LNCAP (cell line): Measurements from ENCODE around the gene CPB2.

Experiments used
- TF ChIP-seq, protein P1 (sequence below): fragments of 450-650 bp; IDR thresholded peaks from 2 replicates; pipeline ENCODE4 v1.5.1; 2017; ENCODE audit warnings: mild to moderate bottlenecking

Gene CPB2

DNA sequence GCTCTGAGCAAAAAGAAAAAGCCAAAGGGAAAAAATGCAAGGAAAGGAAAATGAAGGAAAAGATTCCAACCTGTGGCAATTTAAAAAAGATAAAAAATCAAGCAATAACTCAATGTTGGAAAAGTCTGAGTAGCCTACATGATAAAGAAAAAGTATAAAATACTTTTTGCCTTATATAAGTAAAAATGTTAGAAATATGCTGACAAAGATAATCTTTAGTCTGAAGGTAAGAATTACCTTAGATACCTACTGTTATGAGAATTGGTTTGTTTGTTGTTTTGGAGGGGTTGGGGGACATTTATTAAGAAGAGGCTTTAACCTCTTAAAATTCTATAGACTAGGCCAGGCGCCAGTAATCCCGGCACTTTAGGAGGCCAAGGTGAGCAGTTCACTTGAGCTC, 29.7 kb upstream of the CPB2 start:
- TF ChIP-seq, protein P1, sequence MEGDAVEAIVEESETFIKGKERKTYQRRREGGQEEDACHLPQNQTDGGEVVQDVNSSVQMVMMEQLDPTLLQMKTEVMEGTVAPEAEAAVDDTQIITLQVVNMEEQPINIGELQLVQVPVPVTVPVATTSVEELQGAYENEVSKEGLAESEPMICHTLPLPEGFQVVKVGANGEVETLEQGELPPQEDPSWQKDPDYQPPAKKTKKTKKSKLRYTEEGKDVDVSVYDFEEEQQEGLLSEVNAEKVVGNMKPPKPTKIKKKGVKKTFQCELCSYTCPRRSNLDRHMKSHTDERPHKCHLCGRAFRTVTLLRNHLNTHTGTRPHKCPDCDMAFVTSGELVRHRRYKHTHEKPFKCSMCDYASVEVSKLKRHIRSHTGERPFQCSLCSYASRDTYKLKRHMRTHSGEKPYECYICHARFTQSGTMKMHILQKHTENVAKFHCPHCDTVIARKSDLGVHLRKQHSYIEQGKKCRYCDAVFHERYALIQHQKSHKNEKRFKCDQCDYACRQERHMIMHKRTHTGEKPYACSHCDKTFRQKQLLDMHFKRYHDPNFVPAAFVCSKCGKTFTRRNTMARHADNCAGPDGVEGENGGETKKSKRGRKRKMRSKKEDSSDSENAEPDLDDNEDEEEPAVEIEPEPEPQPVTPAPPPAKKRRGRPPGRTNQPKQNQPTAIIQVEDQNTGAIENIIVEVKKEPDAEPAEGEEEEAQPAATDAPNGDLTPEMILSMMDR, result no peak

GRCh38 chr13:46132109-46132508, 27.3 kb upstream of the CPB2 start:
- TF ChIP-seq, protein P1, result no peak

DNA sequence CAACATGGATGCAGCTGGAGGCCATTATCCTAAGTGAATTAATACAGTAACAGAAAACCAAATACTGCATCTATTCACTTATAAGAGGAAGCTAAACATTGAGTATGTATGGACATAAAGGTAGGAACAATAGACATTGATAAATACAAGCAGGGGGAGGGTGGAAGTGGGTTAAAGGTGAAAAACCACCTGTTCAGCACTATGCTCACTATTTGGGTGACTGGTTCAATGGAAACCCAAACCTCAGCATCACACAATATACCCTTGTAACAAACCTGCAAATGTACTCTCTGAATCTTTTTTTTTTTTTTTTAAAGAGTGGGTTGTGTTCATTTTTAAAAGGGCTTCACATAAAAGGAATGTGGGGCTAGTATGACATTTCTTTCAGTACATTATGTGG, 26.9 kb upstream of the CPB2 start:
- TF ChIP-seq, protein P1, result no peak

DNA sequence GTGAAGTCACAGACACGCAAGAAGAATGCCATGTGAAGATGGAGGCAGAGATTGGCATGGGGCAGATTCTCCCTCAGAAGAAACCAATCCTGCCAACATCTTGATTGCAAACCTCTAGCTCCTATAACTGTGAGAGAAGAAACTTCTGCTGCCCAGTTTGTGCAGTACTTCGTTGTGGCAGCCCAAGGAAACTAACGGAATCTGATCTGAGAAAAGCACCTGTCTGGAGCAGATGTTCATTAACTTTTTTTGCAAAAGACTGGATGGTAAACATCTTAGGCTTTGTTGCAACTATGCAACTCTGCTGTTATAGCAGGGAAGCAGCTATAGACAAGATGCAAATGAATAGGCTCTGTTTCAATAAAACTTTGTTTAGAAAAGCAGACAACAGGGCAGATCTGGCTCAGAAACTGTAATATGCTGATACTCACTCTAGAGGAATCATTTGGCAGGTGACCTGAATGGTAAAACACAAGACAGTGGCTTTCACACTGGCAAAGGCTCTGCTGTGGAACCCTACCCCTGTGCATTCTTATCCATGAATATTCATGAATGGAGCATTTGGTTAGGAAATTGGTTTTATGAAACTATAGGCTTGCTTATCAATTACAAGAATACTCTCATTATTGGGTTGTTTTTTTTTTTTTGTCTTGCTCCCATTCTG, 25.3 kb upstream of the CPB2 start:
- TF ChIP-seq, protein P1, result no peak

DNA sequence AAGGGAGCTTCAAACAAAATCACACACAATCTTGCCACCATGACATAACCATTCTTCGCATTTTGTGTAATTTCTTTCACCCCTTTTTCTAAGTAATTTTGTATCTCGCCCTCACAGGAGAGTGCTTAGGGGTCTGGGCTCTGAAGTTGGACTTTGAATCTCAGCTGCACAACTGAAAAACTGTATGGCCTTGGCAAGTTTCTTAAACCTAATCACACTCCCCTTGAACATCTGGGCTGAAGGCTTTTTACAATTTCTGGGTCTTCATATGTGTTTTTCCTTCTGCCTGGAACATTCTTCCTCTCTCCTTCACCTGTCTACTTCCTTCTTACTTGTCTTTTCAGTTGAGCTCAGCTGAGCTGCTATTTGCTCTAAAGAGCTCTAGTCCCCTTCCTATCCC, 24.3 kb upstream of the CPB2 start:
- TF ChIP-seq, protein P1, result no peak

DNA sequence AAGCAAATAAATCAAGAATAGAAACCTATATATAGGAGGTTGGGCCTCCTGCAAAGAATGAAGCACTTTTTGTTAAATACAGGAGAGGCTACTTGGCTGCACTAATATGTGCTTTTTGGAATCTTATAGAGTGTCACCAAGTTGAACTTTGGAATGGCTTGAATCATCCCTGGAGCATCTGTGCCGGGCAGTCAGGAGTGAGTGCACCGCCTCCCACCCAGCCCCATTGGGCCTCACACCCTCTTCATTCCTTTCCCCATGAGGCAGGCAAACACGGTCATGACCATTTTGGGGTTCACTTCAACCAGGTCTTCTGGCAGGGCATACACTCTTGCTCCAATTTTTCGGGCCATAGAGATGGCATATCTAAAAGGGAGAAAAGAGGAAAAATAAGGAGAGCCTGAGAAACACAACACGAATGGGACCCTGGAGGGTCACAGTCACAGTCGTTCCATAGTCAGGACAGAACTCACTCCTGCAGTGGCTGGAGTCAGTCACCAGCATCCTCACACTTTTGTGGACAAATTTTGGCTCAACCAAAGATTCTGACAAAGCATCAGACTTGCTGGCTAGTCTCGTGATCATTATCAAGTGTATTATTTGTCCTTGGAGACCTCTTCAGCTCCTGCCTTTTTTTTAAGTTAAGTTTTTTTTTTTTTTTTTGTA, 22.7 kb upstream of the CPB2 start:
- TF ChIP-seq, protein P1, result no peak

- TF ChIP-seq, protein P1, result peak; percentile 86
These were observed 21.9 kb upstream of the CPB2 start for GRCh38 chr13:46126552-46127357.
